Fibroblast of lung (primary cell): Measurements from ENCODE around the gene COG5.

ENCODE experiments used
- CTCF ChIP-seq, 2 donors: IDR thresholded peaks in 1 of 2; conservative IDR thresholded peaks in 1 of 2; 1 replicate in 1 of 2; 2 replicates in 1 of 2; pipeline ENCODE4 v1.5.1; 2011 to 2012; ENCODE audit warnings: low read length in 2 of 2, control low read depth in 1 of 2, inconsistent platforms in 1 of 2, low read depth in 1 of 2, mild to moderate bottlenecking in 1 of 2
- EZH2 ChIP-seq: IDR thresholded peaks from 2 replicates; pipeline ENCODE4 v1.5.1; 2012; ENCODE audit warnings: low read length, control low read depth, mild to moderate bottlenecking; ENCODE audit errors: missing control alignments

GRCh38 chr7:107398161-107398560, 165.6 kb downstream of the COG5 start:
- no peak for TF ChIP-seq CTCF (conservative IDR thresholded peaks at IDR 0.05 in 1 of 2, IDR thresholded peaks at IDR 0.05 in 1 of 2; ENCODE audit: low read depth in 1 of 2, low read length in 2 of 2)
- TF ChIP-seq EZH2 = no peak
